Stimulated activated CD8-positive, alpha-beta memory T cell treated with anti-CD3 and anti-CD28 coated beads, Interleukin-4, amount 100 ng/mL, for 48 hours (primary cell): Measurements from ENCODE around the gene FRMD3.

Experiments used
- DNase-seq: peaks from one replicate; pipeline ENCODE4 v3.0.0-alpha.2; 2020

The FRMD3 gene

DNA sequence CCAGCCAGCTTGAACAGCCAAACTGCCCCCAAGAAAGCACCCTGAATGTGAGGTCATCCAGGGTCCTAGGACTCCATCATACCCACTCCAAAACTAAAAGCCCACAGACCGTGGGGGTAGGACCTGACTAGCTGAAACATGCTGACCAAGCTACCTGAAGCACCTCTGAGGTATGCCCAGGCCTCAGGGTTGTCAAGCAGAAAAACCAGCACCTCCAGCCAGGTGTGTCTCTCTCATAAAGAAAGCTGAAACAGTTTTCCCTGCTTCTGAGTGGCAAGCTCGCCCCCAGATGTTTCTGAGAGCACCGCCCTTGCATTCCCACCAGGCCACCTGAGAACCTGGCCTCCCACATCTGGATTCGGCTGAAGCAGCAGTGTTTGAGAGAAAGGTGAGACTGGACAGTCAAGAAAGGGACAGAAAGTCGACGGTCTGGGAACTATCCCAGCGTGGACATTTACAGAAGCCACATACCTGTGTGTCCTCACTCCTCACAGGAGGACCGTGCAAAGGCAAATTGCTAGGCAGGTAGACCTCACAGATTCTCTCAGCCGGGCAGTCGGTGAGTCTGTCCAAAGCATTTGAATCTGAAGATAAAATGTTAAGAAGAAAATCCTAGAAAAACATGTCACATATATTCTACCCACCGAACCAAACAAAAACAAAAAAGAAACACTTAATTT is 319.6 kb downstream of the FRMD3 start:
- DNase-seq, result no peak

DNA sequence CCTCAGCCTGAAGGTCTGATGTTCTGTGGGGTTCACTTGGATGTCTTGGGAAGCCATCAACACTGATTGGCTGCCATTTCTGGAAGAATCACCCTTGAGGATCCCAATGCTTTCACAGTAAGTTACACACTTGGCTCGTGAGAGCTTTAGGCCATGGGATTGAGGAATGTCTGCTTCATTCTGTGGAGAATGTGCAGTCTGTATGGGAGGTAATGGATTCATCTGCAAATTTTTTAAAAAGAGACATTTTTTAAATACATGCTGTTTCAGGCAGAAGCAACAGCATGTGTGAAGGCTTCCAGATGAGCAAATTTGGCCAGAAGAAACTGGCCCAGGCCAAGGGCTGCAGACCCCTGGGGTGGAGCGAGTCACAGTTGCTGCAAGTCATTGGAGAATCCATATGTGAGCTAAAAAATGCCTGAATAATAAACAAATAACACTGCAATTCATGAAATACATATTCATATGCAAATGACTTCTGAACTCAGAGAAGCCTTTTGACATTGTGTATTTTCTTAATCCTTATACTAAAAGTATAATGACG is 328.9 kb downstream of the FRMD3 start:
- DNase-seq, result no peak

- DNase-seq, result no peak
Measured at GRCh38 chr9:83208065-83208850, 329.9 kb downstream of the FRMD3 start.

DNA sequence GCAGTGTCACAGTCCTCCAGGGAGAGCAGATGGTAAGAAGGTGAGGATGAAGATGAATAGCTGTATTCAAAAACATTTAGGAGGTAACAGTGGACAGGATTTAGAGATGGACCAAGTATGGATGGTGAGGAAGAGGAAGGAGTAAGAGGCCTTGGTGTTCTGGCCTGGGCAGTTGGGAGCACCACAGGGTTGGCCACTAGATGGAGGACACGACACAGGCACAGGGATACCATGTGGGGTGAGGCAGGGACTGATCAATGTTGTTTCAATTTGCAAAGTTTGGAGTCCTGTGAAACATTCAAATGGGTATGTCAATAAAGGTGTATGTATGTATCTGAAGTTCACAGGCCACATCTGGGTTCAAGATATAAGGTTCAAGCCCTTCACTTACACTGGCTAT is 334.2 kb downstream of the FRMD3 start:
- DNase-seq, result no peak

GRCh38 chr9:83200531-83200930 is 337.7 kb downstream of the FRMD3 start:
- DNase-seq, result no peak

DNA sequence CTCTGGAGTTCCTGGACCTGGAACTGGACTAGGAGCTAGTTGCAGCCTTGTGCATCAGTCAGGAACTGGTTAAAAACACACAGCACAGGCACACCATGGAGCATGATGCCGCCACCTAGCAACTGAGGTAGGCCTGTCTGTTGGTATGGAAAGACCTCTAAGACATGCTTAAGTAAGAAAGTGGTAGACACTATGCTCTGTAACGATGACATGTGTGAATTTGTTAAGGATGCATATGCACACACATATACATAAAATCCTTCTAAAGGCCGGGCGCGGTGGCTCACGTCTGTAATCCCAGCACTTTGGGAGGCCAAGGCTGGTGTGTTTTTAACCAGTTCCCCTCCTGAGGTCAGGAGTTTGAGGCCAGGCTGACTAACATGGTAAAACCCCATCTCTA is 338.4 kb downstream of the FRMD3 start:
- DNase-seq, result no peak

- DNase-seq, result no peak
Measured at GRCh38 chr9:83199240-83199639, 339.0 kb downstream of the FRMD3 start.

DNA sequence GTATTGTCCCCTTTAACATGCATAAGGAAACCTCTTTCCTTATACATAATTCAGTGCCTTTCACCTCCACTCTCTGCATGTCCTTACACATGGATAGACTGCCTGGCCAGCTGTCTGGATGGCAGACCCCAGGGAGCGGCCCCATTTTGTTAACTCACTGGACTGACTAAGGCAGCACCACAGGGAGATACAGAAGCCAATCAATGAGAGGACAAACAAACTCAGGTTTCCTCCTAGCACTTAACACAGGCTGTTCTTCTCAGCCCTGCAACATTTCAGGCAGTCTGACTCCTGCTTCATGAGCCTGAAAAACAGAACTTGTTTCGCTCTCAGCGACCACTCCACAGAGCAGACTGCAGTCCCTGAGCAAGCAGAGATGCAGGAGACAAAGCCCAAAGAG is 339.8 kb downstream of the FRMD3 start:
- no peak for DNase-seq

DNA sequence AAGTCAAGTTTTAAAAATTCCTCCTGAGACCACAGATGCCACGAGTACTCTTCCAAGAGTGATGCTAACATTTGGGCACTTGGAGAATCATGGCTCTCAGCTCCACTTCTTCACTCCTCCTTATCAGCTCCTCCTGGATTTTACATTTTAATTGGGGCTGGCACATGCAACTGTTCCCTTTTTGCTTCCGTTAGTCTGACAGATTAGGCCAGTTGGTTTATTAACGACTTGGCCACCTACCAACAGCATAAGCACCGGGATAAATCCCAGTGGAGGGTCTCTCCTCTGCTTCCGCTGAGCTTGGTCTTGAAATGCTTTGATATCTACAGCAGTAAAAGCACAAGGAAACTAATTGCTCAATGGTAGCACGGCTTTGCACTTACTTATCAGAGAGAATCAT is 340.6 kb downstream of the FRMD3 start:
- DNase-seq, result no peak

- no peak for DNase-seq
Measured at GRCh38 chr9:83196946-83197345, 341.3 kb downstream of the FRMD3 start.
